ENCODE data around the gene AQP9.

AQP9 gene

DNA sequence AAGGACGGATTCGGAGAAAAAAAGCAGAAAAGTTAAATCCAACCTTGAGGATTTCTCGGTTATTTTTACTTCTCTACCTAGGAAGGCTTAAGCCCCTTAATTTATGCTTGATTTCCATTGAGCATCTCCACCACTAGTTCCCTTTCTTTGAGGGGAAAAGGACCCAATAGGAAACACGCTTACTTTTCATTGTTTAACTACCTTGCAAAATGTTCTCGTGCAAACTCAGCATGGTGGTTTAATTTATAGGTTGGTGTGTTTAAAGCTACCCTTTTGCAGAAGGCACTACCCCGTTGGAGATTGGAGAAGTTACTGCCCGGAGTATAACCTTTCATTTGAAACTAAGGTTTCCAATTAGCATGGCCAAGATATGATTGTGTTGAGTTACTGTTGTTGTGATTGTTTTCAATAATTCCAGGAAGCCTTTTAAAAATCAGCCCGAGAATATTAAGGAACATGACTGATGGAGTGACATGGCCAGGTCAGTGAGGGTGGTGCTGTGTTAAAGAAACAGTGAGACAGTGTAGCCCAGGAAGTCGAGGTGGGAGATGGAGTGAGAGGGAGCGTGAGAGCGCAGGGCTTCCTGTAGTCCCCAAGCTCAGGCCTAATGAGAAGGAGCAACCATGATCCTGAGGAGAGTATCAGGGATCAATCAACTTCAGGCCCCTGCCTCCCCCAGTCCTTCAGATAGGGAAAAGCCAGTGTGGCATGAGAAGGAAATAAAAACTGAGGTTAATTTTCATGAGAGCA, 76.6 kb downstream of the AQP9 start:
- no peak overlapping the region for H3K4me3 ChIP-seq
- peak overlapping the region in 2 of 21 experiments; percentile 21 to 25 for H3K27ac ChIP-seq

- no peak overlapping the region for H3K27ac ChIP-seq
- no peak overlapping the region for H3K4me3 ChIP-seq
Measured at GRCh38 chr15:58217460-58217859, 79.3 kb downstream of the AQP9 start.

GRCh38 chr15:58221591-58222241, 83.5 kb downstream of the AQP9 start:
- no peak overlapping the region for H3K27ac ChIP-seq
- no peak overlapping the region for H3K4me3 ChIP-seq

GRCh38 chr15:58222679-58223078, 84.5 kb downstream of the AQP9 start:
- no peak overlapping the region for H3K4me3 ChIP-seq
- no peak overlapping the region for H3K27ac ChIP-seq

DNA sequence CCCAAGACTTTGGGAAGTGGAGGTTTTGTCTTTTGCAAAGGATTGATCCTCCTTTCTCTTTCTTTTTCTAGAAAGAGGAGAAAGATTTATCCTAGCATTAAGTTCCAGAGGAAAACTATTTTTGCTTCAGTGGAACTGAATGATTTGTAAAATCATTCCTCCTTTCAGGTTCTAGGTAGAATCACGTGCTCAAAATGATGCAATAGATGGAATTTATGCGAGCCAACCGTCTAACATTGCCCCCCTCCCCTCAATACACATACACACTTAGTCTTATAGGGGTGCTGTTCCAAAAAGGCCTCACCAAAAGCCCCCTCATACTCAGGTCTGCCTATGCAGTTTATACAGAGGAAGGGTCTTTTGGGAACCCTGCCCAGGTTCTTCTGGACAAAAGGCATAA, 85.3 kb downstream of the AQP9 start:
- peak overlapping the region in 5 of 21 experiments; percentile 5 to 41 (median 12) for H3K27ac ChIP-seq
- H3K4me3 ChIP-seq = no peak overlapping the region

GRCh38 chr15:58224068-58224467, 85.9 kb downstream of the AQP9 start:
- peak overlapping the region in 2 of 21 experiments; percentile 12 to 41 for H3K27ac ChIP-seq

DNA sequence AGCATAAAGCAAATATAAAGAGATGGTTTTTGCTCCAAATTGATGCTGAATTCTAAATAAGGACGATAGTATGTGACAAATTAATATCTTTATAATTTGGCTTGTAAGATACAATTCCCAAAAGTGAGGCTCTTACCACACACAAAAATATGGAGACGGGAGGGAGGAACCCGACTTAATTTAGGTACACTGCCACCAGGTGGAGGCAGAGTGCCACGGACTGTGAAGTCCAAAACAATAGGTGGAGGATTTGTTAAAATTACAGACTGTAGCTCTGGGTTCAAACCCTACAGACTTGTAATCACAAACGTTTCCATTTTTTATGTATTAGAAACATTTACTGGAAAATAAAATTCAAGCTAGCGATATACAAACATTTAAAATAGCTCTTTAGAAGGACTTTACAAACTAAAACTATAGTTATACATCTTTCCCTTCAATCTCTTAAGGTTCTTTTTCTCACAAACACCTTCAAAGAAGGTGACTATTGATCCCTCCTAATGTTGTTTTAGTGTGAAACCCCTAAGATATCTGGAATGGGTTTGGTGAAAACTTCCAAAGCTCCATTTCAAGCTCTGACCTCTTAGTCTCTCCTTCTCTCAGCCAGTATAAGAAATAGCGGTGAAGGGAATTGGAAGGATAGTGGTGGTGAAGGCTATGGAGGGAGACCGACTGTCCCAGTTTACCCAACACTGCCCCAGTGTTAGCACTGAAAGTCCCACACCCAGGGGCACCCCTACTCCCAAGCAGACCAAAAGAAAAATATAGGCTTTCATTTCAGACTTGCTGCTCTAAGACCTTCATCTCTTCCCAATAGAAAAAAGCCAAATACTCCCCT, 89.7 kb downstream of the AQP9 start:
- Histone ChIP-seq H3K4me3 (no peak overlapping the region), H3K27ac (peak overlapping the region in 1 of 21 experiments; percentile 13)

More at GRCh38 chr15:58224068-58224467, 85.9 kb downstream of the AQP9 start:
- no peak overlapping the region for H3K4me3 ChIP-seq

DNA sequence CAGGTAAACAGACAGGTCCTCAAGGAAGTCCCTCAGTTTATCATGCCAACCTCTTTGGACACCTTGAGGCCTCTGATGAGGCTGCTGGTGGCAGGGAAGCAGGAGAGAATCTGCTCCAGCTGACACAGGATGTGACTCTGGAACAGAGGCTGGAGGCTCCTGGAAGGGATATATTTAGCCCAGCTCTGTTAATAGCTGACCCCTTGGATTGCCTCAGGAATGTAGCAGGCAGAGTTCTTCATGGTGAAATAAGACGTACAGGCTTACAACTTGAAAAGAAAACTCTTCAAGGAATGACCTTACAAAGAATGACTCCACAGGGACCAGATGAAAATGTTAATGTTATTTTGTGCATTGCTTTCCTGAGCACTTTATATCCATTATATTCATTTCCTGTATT, 90.5 kb downstream of the AQP9 start:
- peak overlapping the region in 1 of 21 experiments; percentile 13 for H3K27ac ChIP-seq
- no peak overlapping the region for H3K4me3 ChIP-seq

- no peak overlapping the region for H3K27ac ChIP-seq
- no peak overlapping the region for H3K4me3 ChIP-seq
Measured at GRCh38 chr15:58229297-58229768, 91.2 kb downstream of the AQP9 start.

- H3K4me3 ChIP-seq = no peak overlapping the region
- H3K27ac ChIP-seq = no peak overlapping the region
Measured at GRCh38 chr15:58232281-58233065, 94.3 kb downstream of the AQP9 start.

DNA sequence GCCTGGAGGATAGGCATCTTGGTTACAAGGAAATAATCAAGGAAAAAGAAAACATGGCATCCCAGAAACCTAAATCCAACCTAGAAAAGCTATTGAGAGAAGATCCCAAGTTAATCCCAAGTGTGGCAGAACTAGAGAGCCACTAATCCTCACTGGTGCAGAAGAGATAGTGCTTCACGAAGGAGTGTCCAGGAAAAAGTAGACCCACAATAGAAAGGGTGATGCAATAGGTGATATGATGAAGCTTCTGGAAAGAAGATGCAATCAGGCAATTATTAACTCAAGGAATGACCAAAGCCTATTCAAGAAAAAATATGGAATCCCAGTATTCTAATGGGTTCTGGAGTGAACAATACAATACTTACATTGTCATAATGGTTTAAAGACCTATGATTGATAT, 95.2 kb downstream of the AQP9 start:
- Histone ChIP-seq H3K4me3 (no peak overlapping the region), H3K27ac (no peak overlapping the region)

Measured in skin epidermis (tissue), 12 donors.